ENCODE data around the gene NTMT2.

- no peak for TF ChIP-seq POLR2AphosphoS5 (IDR thresholded peaks at IDR 0.05)
- no peak for TF ChIP-seq POLR2A (IDR thresholded peaks at IDR 0.05)
- no peak for TF ChIP-seq CTCF (IDR thresholded peaks at IDR 0.05)
These were observed 52.3 kb downstream of the NTMT2 start for GRCh38 chr1:170198090-170198489.
